ENCODE measurements around the gene LY86.
"Not testable (repeated sequence)": the region's sequence is repeated elsewhere in the genome, so short reads cannot be mapped to it uniquely, and the experiment has no call there.

Gene LY86

DNA sequence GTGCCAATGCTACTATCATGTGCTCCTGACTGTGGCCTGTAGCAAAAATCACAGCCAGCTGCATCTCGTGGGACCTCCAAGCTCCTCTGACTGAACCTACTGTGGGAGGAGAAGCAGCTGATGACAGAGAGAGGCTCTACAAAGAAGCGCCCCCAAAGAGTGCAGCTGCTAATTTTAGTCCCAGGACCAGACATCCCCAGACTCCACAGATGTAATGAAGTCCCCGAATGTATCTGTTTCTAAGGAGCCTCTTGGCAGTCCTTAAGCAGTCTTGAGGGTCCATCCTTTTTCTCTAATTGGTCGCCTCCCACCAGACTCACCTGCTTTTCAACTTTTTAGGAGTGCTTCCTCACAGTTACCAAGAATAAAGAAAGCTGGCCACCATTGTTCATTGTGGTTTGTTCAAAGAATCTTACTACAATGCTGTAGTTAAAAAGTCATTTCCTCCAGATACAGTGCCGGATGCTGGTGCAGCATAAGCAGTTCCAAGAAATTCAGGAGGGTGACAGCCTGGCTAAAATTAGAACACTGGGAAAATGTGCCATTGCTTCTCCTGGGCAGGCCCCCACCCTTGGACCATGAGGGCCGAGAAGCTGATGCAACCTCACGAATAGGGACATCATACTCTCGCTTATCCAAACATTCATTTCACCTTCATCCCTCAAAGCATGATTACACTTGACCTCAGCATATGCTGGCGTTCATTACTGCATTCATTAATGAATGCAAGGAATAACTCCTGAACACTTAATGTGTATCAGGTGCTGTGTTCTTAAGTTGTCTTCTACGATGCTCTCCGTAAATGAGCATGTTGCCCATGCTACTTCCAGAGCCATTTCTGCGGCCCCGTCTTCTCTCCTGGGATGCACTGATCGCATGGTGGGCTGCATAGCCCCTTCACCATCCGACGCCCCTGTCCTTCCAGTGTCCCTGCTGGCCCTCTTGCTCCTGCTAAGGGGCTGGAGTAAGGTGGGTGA is 66.4 kb downstream of the LY86 start:
- no peak for DNase-seq (ENCODE audit: low spot score)

- DNase-seq (ENCODE audit: low spot score): no peak
Observed at GRCh38 chr6:6655805-6656251, 67.3 kb downstream of the LY86 start.

- DNase-seq (ENCODE audit: low spot score): no peak
Observed at GRCh38 chr6:6656287-6656686, 67.8 kb downstream of the LY86 start.

DNA sequence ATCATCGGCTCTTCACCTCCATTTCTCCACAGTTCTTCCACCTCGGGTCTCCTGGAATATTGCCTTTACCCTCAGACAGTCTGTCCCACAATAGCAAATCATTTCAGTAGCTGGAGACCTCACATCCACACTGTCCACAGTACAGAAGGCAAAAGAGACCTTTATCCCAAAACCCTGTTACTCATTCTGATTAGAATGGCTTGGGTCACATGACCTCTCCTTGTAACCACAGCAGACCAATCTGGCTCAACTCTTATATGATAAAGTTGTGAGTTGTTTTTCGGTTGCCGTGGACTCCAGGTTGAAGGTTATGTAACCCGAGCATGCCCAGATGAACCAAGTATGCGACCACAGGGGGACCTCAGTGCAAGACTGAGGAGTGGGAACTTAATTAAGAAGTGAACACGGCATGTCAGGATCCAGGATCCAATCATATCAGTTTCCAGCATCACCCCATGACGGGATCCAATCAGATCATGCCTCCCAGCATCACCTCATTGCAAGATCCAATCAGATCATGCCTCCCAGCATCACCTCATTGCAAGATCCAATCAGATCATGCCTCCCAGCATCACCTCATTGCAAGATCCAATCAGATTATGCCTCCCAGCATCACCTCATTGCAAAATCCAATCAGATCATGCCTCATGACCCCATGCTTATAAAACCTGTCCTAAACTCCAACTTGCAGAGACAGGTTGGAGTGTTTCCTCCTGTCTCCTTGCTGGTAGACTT is 68.7 kb downstream of the LY86 start:
- no peak for DNase-seq (ENCODE audit: low spot score)

DNA sequence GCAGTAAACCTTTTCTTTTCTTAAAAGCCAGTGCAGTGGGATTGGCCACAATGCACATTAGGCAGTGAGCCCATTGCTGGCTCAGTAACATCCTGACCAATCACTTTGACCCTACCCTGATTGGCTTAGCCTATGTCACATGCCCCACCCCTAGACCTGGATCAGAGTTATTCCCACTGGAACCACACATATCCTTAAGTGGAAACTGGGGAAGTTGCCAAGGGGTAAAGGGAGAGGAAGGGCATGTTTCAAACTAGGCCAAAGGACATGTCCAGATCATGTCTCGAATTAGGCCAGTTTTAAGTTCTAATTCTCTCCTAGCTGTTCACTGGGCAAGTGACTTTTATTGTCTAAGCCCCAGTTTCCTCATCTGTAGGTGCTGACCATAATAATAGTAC is 69.3 kb downstream of the LY86 start:
- DNase-seq (ENCODE audit: low spot score): no peak

- no peak for DNase-seq (ENCODE audit: low spot score)
Observed at GRCh38 chr6:6659600-6660327, 71.2 kb downstream of the LY86 start.

GRCh38 chr6:6660339-6661045 is 72.0 kb downstream of the LY86 start:
- DNase-seq (ENCODE audit: low spot score): no peak

- DNase-seq (ENCODE audit: low spot score): no peak
Observed at GRCh38 chr6:6661191-6661590, 72.7 kb downstream of the LY86 start.

- DNase-seq (ENCODE audit: low spot score): no peak
Observed at GRCh38 chr6:6661684-6662083, 73.2 kb downstream of the LY86 start.

- peak; percentile 53 for DNase-seq (ENCODE audit: low spot score)
Observed at GRCh38 chr6:6663421-6664135, 75.1 kb downstream of the LY86 start.

DNA sequence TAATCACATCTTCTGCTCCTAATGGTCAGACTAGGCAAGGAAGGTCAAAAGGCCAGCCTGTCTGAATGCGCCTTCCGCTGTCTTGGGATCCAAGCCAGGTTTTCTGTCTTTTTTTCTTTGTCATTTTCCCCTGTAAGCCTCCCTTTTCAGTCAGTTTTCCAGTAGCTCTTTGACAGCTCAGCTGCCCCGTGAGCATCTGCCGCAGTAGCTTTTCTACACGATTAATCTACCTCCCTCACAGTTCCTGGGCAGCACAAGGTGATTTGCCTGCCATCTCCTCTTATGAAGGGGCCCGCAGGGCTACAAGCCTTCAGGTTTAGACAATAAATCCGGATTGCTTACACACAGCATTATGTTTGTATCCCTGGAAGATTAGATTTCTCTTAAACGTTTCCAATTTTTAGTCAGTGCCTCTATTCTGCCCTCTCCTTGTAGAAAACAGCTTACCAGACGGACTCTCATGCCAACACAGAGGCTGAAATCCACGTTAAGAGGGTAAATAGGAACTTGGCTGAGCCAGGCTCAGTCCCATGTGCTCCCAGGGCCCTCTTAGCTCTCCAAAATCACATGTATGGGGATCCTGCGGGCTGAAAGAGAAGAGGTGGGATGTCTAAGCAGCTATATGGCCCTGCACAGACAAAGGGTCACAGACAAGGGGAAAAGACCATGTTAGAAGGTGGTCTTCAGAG is 77.2 kb downstream of the LY86 start:
- DNase-seq (ENCODE audit: low spot score): peak; percentile 45

- not testable (repeated sequence) for DNase-seq (ENCODE audit: low spot score)
Observed at GRCh38 chr6:6670150-6670549, 81.6 kb downstream of the LY86 start.

DNA sequence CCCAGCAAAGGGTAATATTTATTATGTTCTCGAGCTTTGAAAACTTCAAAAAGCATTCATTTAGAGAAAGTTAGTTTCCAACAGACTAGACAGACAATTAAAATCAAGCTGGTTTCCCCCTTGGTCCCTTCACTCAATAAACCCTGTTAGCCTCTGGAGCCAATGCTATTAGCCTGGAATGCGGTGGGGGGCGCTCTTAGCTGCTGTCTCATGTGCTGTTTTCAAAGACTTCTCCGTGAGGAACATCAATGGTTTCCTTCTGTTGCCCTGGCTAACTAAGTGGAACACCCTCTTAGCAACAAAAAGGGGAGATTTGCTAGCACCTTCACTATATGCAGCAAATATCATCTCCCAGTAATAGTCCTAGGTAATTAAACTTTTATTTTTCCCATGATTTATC is 86.4 kb downstream of the LY86 start:
- DNase-seq (ENCODE audit: low spot score): peak; percentile 40

- peak; percentile 83 for DNase-seq (ENCODE audit: low spot score)
Observed at GRCh38 chr6:6676910-6677441, 88.5 kb downstream of the LY86 start.

GRCh38 chr6:6678185-6678671 is 89.7 kb downstream of the LY86 start:
- no peak for DNase-seq (ENCODE audit: low spot score)

DNA sequence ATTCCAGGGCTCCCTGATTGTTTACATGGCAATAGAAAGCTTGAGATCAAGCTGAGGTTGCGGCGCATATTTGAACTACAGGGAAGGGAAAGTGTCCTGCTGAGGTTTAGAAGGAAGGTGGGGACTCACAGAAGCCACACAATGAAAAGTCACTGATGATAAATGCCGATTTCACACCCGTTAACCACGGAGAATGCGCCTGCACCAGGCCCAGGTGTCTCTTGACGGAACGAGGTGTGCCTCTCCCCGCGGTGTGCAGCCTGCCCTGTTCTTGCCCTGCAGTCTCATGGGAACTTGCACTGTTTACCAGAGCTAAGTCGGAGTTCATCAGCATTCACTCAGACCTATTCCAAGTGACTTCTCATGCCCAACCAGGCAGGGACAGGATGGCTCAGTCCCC is 90.3 kb downstream of the LY86 start:
- DNase-seq (ENCODE audit: low spot score): no peak

- DNase-seq (ENCODE audit: low spot score): no peak
Observed at GRCh38 chr6:6679633-6680032, 91.1 kb downstream of the LY86 start.

DNA sequence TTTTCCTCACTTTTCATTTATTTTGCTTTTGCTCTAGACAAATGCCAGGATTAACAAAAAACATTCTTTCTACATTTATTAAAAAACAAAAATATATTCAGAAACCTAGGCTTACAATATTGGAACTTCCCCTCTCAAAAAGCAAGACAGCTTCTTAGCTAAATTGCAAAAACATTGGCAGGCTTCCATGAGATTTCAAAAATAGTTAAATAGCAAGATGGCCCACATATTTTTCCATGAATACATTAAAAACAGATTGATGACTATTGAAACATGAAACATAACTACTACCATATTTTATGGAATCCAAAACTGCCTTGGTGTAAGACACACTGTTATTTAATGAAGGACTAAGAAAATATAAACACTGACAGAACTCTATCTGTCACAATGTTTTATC is 92.0 kb downstream of the LY86 start:
- DNase-seq (ENCODE audit: low spot score): no peak

DNA sequence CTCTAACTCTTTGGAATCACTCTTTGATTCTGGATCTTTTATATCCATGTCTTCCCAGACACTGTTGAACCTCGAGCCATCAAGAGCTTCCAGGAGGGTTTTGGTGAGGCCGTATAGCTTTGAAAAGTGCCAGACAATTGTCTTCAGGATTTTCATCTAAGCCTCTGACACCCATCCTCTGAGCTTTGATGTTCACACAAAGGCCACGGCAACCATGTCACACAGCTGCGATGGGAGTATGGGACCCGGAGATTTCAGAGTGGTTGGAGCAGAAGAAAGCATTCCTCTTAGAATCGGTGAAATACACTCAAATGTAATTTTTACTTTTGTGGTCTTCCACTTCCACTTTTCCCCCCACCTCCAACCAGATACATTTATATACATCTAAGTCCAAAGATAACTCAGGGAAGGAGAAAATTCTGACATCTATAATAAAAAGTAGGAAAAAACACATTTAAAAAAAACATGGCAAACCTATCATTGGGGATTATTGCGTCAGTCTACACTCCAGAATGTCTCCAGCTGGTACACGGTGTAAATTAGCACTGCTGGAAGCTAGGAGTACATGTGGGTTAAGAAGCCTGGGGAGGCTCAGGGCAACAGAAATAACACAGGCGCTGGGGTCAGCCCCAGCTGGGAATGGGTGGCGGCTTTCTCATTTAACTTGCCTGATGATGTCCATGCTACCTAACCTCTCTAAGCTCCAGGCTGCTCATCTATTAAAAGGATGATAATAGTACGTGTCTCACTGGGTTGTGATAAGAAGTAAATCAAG is 92.7 kb downstream of the LY86 start:
- DNase-seq (ENCODE audit: low spot score): no peak
